Natural killer cell (primary cell): ENCODE results near the gene CRISP1. TPM values are rescaled to one million over a fixed set of nuclear protein-coding genes. Genes with fewer than 3 reads are reported as not detected.
A peak's percentile ranks its signal among the peaks of the same experiment; 100 is the strongest.

Experiments used
- ATAC-seq, 3 donors: fragments of 150-1000 bp in 2 of 3; fragments of 200-7000 bp in 1 of 3; cut with Tn5 transposase; 1 replicate in 1 of 3; 2 replicates in 2 of 3; pipeline ENCODE4 v1.10.0; 2021; ENCODE audit warnings: mild to moderate bottlenecking in 2 of 3, moderate library complexity in 2 of 3
- DNase-seq, 2 donors: peaks; one replicate each; pipeline versions ENCODE4 v3.0.0 to v3.0.0-alpha.2; 2013 to 2021; ENCODE audit warnings: mixed read lengths in 1 of 2
- H3K27ac ChIP-seq: one replicate; pipeline ENCODE4 v1.5.1; 2013; ENCODE audit warnings: mild to moderate bottlenecking, low read length
- H3K27me3 ChIP-seq: one replicate; pipeline ENCODE4 v1.6.1; 2013; ENCODE audit warnings: low read length; ENCODE audit not compliant: control insufficient read depth, insufficient read depth
- H3K36me3 ChIP-seq: one replicate; pipeline ENCODE4 v1.6.1; 2013; ENCODE audit warnings: low read length; ENCODE audit not compliant: control insufficient read depth, insufficient read depth
- H3K4me1 ChIP-seq: one replicate; pipeline ENCODE4 v1.6.1; 2013; ENCODE audit warnings: low read length; ENCODE audit not compliant: control insufficient read depth, insufficient read depth
- H3K4me3 ChIP-seq: one replicate; pipeline ENCODE4 v1.5.1; 2013; ENCODE audit warnings: low read length
- H3K9me3 ChIP-seq: one replicate; pipeline ENCODE4 v1.6.1; 2013; ENCODE audit warnings: low read length; ENCODE audit not compliant: control insufficient read depth, insufficient read depth
- H3K27ac Mint-ChIP-seq, 2 donors: one replicate each; pipeline ENCODE4 v1.8.0; 2022; ENCODE audit warnings: mild to moderate bottlenecking in 2 of 2, mixed read lengths in 2 of 2, moderate library complexity in 1 of 2
- H3K27me3 Mint-ChIP-seq, 2 donors: one replicate each; pipeline ENCODE4 v1.8.0; 2022; ENCODE audit warnings: low read depth in 2 of 2, mixed read lengths in 2 of 2
- H3K36me3 Mint-ChIP-seq: one replicate; pipeline ENCODE4 v1.8.0; 2022; ENCODE audit warnings: mixed read lengths
- H3K4me1 Mint-ChIP-seq, 2 donors: one replicate each; pipeline ENCODE4 v1.8.0; 2022; ENCODE audit warnings: mixed read lengths in 2 of 2
- H3K4me3 Mint-ChIP-seq: one replicate; pipeline ENCODE4 v1.8.0; 2022; ENCODE audit warnings: mild to moderate bottlenecking, moderate library complexity, mixed read lengths
- H3K9me3 Mint-ChIP-seq, 2 donors: one replicate each; pipeline ENCODE4 v1.8.0; 2022; ENCODE audit warnings: mixed read lengths in 2 of 2
- WGBS: methylation state at CpG from one replicate; pipeline ENCODE4 v1.1.7; 2013; ENCODE audit warnings: missing lambda C conversion rate; ENCODE audit not compliant: insufficient coverage; 5-methylcytosine and 5-hydroxymethylcytosine counted together
- intact Hi-C: fragments of 100-400 bp; cut with micrococcal nuclease; formaldehyde crosslinking; loops from one replicate; pipeline ENCODE4 v1.14.2; 2022
- total RNA-seq, 4 donors: library from RNA; stranded (reverse); fragments of 120-200 nt in 1 of 4; gene quantifications; one replicate each; pipeline versions ENCODE4 v1.2.3 to v1.2.4, GENCODE V29; 2013 to 2022
- TF ChIP-seq, protein P1 (sequence below): fragments of 200-600 bp; IDR thresholded peaks from one replicate; pipeline ENCODE4 v1.8.0; 2022; ENCODE audit warnings: antibody characterized with exemption

The CRISP1 gene
- total RNA-seq, 3 donors from 2014 or later (not counting 1 experiment from before 2014, with no cell fraction given): not detected

DNA sequence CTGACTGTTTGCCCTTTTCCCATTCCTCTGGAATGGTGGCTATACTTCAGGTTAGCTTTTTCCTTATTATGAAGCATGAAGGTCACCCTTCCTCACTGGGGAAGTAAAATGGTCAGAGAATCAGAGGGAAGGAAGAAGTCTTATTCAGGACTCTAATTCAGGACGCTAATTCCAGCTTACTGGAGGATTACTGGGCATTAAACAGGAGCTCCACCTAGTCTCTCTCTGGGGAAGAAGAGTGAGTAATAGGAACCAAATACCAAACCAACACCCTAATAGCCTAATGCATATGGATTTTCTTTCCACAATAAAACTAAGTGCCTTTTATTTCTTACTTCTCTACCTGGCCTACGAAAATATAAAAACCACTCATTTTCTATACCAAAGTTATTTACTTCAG lies 10.1 kb downstream of the CRISP1 start:
- no peak overlapping the region for H3K4me3 ChIP-seq
- no peaks in the 10 kb centered on the region for H3K27me3 Mint-ChIP-seq
- H3K4me1 ChIP-seq: no peaks in the 10 kb centered on the region
- H3K27ac ChIP-seq: no peak overlapping the region
- TF ChIP-seq, protein P1, sequence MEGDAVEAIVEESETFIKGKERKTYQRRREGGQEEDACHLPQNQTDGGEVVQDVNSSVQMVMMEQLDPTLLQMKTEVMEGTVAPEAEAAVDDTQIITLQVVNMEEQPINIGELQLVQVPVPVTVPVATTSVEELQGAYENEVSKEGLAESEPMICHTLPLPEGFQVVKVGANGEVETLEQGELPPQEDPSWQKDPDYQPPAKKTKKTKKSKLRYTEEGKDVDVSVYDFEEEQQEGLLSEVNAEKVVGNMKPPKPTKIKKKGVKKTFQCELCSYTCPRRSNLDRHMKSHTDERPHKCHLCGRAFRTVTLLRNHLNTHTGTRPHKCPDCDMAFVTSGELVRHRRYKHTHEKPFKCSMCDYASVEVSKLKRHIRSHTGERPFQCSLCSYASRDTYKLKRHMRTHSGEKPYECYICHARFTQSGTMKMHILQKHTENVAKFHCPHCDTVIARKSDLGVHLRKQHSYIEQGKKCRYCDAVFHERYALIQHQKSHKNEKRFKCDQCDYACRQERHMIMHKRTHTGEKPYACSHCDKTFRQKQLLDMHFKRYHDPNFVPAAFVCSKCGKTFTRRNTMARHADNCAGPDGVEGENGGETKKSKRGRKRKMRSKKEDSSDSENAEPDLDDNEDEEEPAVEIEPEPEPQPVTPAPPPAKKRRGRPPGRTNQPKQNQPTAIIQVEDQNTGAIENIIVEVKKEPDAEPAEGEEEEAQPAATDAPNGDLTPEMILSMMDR: no peak
- H3K9me3 ChIP-seq: no peaks in the 10 kb centered on the region
- H3K36me3 Mint-ChIP-seq: no peaks in the 10 kb centered on the region
- H3K4me3 Mint-ChIP-seq: no peak overlapping the region
- no peak for ATAC-seq
- H3K9me3 Mint-ChIP-seq: peaks cover 0 to 4% of the 10 kb centered on the region in 2 donors
- H3K27ac Mint-ChIP-seq: no peak overlapping the region
- no peaks in the 10 kb centered on the region for H3K4me1 Mint-ChIP-seq
- no peaks in the 10 kb centered on the region for H3K27me3 ChIP-seq
- DNase-seq: no peak
- H3K36me3 ChIP-seq: no peaks in the 10 kb centered on the region
- intact Hi-C loops: no loop called here
- WGBS: 75% methylated on average over 1 of the region's 2 CpGs

DNA sequence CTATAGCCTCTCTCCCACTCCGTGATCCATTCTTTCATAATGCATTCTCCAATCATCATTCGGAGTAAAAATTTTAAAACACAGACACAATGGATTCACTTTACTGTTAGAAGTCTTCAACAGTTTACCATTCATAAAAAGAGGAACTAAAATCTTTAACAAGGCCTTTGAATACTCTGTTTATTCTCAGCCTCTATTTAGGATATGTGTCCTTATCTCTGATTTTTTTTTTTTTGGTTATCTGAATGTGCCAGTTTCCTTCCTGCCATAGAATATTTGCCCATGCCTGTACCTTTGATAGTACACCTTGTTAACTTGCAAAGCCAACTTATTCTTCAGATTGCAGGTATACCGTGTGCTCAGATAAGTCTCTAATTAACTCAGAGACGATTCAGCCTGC lies 11.1 kb downstream of the CRISP1 start:
- intact Hi-C loops: no loop called here
- Mint-ChIP-seq H3K27ac (no peak overlapping the region), H3K36me3 (no peaks in the 10 kb centered on the region), H3K4me3 (no peak overlapping the region), H3K9me3 (peaks cover 0 to 4% of the 10 kb centered on the region in 2 donors), H3K4me1 (no peaks in the 10 kb centered on the region), H3K27me3 (no peaks in the 10 kb centered on the region)
- no peaks in the 10 kb centered on the region for H3K36me3 ChIP-seq
- 55% methylated on average over 4 of the region's 4 CpGs for WGBS
- H3K27me3 ChIP-seq: no peaks in the 10 kb centered on the region
- no peak for ATAC-seq
- no peaks in the 10 kb centered on the region for H3K9me3 ChIP-seq
- DNase-seq: no peak
- no peak overlapping the region for H3K4me3 ChIP-seq
- no peaks in the 10 kb centered on the region for H3K4me1 ChIP-seq
- TF ChIP-seq, protein P1: no peak
- no peak overlapping the region for H3K27ac ChIP-seq

DNA sequence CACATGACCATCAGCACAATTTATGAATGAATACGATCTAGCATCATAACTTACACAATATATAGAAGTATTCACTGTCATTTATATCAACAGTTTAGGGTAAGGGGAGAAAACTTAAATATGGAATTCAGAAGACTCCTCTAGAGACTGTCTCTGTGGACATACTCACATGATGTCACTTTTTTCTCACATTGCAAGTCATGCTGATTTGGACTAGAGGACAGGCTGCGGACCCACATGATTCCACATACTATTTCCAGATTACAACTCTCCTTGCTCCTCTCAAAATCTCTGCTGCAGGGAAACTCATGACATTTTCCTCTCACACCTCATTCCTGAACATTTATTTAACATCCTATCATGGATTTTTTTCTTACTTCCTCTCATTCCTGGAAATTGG lies 13.4 kb downstream of the CRISP1 start:
- Mint-ChIP-seq H3K4me3 (no peak overlapping the region), H3K27me3 (no peaks in the 10 kb centered on the region), H3K27ac (no peak overlapping the region), H3K9me3 (no peaks in the 10 kb centered on the region), H3K4me1 (no peaks in the 10 kb centered on the region), H3K36me3 (no peaks in the 10 kb centered on the region)
- Histone ChIP-seq H3K27ac (no peak overlapping the region), H3K9me3 (no peaks in the 10 kb centered on the region), H3K4me1 (no peaks in the 10 kb centered on the region), H3K27me3 (no peaks in the 10 kb centered on the region), H3K36me3 (no peaks in the 10 kb centered on the region), H3K4me3 (no peak overlapping the region)
- WGBS: 94% methylated on average over 1 of the region's 2 CpGs
- DNase-seq: no peak
- ATAC-seq: no peak
- TF ChIP-seq, protein P1: no peak
- intact Hi-C loops: no loop called here

DNA sequence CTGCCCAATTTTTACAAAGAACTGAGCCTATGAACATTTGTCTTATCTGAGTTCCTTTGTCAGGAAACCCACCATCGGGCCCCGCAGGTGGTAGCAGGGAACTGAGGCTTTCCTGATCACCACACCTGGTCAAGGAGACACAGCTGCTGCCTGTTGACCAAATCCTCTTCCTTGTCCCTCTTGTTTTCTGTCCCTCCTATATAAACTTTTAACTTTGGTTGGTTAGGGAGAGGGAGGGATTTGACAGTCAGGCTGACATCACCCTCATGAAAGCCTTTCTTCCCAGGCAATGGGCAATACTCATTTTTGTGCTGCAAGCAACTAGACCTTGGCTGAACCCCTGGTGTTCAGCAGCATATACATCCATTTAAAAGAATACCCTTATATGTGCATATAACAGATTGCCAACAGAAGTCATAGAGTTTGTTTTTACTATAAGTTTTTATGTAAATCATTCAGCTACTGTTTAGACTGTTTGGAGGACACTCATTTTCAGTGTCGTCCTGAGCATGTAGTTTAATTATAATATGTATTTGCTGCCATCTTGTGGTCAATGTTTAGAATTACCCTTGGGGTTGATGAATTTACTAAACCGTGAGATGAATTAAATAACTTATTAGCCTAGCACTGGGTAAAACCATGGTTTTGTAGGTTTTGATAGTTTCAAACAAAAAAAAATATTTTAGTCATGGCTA lies 17.0 kb downstream of the CRISP1 start:
- Mint-ChIP-seq H3K27me3 (no peaks in the 10 kb centered on the region), H3K9me3 (no peaks in the 10 kb centered on the region), H3K4me3 (no peak overlapping the region), H3K27ac (no peak overlapping the region), H3K36me3 (no peaks in the 10 kb centered on the region), H3K4me1 (no peaks in the 10 kb centered on the region)
- Histone ChIP-seq H3K4me3 (no peak overlapping the region), H3K36me3 (no peaks in the 10 kb centered on the region), H3K4me1 (no peaks in the 10 kb centered on the region), H3K9me3 (no peaks in the 10 kb centered on the region), H3K27me3 (no peaks in the 10 kb centered on the region), H3K27ac (no peak overlapping the region)
- DNase-seq: peak in 1 of 2 donors; percentile 38
- TF ChIP-seq, protein P1: no peak
- intact Hi-C loops: no loop called here
- WGBS: 13% methylated on average over 4 of the region's 4 CpGs
- ATAC-seq: peak in 1 of 3 donors; percentile 54
